GM23248 (cell line): ENCODE results near the gene CLIC2. TPM values are rescaled to one million over a fixed set of nuclear protein-coding genes. Genes with fewer than 3 reads are reported as not detected.

ENCODE experiments used
- DNase-seq: peaks from one replicate; pipeline ENCODE4 v3.0.0-alpha.2; 2015
- H2AFZ ChIP-seq: fragments of 200-600 bp; sonication (generic); 2 replicates; pipeline ENCODE4 v1.6.1; 2016; ENCODE audit warnings: antibody characterized with exemption
- H3F3A ChIP-seq: fragments of 200-600 bp; sonication (generic); 2 replicates; pipeline ENCODE4 v1.6.1; 2016; ENCODE audit warnings: mild to moderate bottlenecking, antibody characterized with exemption, mixed run types; ENCODE audit not compliant: insufficient read depth
- H3K27ac ChIP-seq: fragments of 200-600 bp; sonication (generic); 2 replicates; pipeline ENCODE4 v1.5.1; 2016; ENCODE audit warnings: mild to moderate bottlenecking
- H3K27me3 ChIP-seq: fragments of 200-600 bp; sonication (generic); replicated peaks from 2 replicates; pipeline ENCODE4 v1.6.1; 2016; ENCODE audit warnings: mild to moderate bottlenecking; ENCODE audit not compliant: insufficient read depth
- H3K36me3 ChIP-seq: fragments of 200-600 bp; sonication (generic); 2 replicates; pipeline ENCODE4 v1.6.1; 2016; ENCODE audit warnings: low read depth, mild to moderate bottlenecking
- H3K4me1 ChIP-seq: fragments of 200-600 bp; sonication (generic); 2 replicates; pipeline ENCODE4 v1.6.1; 2016; ENCODE audit warnings: mild to moderate bottlenecking; ENCODE audit not compliant: insufficient read depth
- H3K4me2 ChIP-seq: fragments of 200-600 bp; sonication (generic); one replicate; pipeline ENCODE4 v1.6.1; 2016; ENCODE audit warnings: mild to moderate bottlenecking; ENCODE audit not compliant: unreplicated experiment
- H3K4me3 ChIP-seq: fragments of 200-600 bp; sonication (generic); 2 replicates; pipeline ENCODE4 v1.5.1; 2016; ENCODE audit warnings: mild to moderate bottlenecking
- H3K79me2 ChIP-seq: fragments of 200-600 bp; sonication (generic); 2 replicates; pipeline ENCODE4 v1.6.1; 2016; ENCODE audit warnings: mild to moderate bottlenecking; ENCODE audit not compliant: insufficient read depth
- H3K9ac ChIP-seq: fragments of 200-600 bp; sonication (generic); 2 replicates; pipeline ENCODE4 v1.6.1; 2016; ENCODE audit warnings: mild to moderate bottlenecking
- H3K9me2 ChIP-seq: fragments of 200-600 bp; sonication (generic); 2 replicates; pipeline ENCODE4 v1.6.1; 2016; ENCODE audit warnings: mixed run types, mild to moderate bottlenecking, moderate library complexity; ENCODE audit not compliant: insufficient read depth
- H3K9me3 ChIP-seq: fragments of 200-600 bp; sonication (generic); one replicate; pipeline ENCODE4 v1.6.1; 2017; ENCODE audit warnings: low read depth
- H4K20me1 ChIP-seq: fragments of 200-600 bp; sonication (generic); 2 replicates; pipeline ENCODE4 v1.6.0; 2016; ENCODE audit not compliant: insufficient read depth
- EZH2 ChIP-seq: fragments of 200-600 bp; sonication (generic); IDR thresholded peaks from 2 replicates; pipeline ENCODE4 v1.6.1; 2018; ENCODE audit warnings: antibody characterized with exemption, mild to moderate bottlenecking; ENCODE audit not compliant: insufficient read depth, poor library complexity, severe bottlenecking
- EZH2phosphoT487 ChIP-seq: fragments of 200-600 bp; sonication (generic); IDR thresholded peaks from 2 replicates; pipeline ENCODE4 v1.6.1; 2018; ENCODE audit warnings: antibody characterized with exemption, moderate library complexity, mild to moderate bottlenecking, low read depth; ENCODE audit not compliant: insufficient read depth
- WGBS, 2 experiments: methylation state at CpG; one replicate each; pipeline ENCODE4 v1.1.6; 2015 to 2017; ENCODE audit warnings: low lambda C conversion rate in 2 of 2, low coverage in 1 of 2; ENCODE audit errors: missing lambda C conversion rate in 2 of 2; 5-methylcytosine and 5-hydroxymethylcytosine counted together
- in situ Hi-C: fragments of 300-500 bp; cut with MboI; formaldehyde crosslinking; loops from 2 replicates; pipeline ENCODE4 v1.15.0; 2020
- polyA plus RNA-seq: library from polyadenylated mRNA; unstranded; fragments of >200 nt; fragmentation: Nextera tagmentation; extraction: Ambion mirVana; gene quantifications from 2 replicates; pipeline ENCODE4 v1.2.1, GENCODE V29; 2016
- total RNA-seq: library from RNA; depleted of rRNA; stranded (reverse); fragments of >200 nt; shearing (Covaris generic); gene quantifications from 2 replicates; pipeline ENCODE4 v1.2.3, GENCODE V29; 2014

Gene CLIC2
- total and polyA plus RNA-seq, 2 experiments from 2014 or later = 0.11 to 0.15 TPM

DNA sequence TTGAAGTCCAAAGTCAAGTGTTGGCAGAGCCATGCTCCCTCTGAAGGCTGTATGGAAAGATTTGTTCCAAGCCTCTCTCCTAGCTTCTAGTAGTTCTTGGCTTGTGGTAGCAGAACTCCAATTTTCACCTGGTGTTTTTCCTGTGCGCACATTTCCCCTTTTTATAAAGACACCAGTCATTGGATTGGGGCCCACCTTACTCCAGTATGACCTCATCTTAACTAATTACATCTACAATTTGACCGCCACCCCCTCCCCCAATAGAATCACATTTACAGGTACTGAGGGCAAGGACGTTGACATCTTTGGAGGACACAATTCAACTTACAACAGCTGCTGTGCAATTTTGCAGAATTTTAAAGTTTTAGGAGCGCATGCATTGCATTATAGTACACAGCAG, 86.9 kb downstream of the CLIC2 start:
- H3K4me3 ChIP-seq = no peak overlapping the region
- in situ Hi-C loops = no loop called here
- H3K36me3 ChIP-seq = no peaks in the 10 kb centered on the region
- no peaks in the 10 kb centered on the region for H3K27me3 ChIP-seq
- H3K9me2 ChIP-seq = no peaks in the 10 kb centered on the region
- H3K79me2 ChIP-seq = no peaks in the 10 kb centered on the region
- no peaks in the 10 kb centered on the region for H4K20me1 ChIP-seq
- 59 to 73% methylated on average over 3 to 4 of the region's 4 CpGs for WGBS, 2 experiments
- no peak overlapping the region for H3K4me2 ChIP-seq
- DNase-seq = no peak
- no peaks in the 10 kb centered on the region for H3F3A ChIP-seq
- H3K9me3 ChIP-seq = no peaks in the 10 kb centered on the region
- no peak overlapping the region for H2AFZ ChIP-seq
- no peak overlapping the region for H3K9ac ChIP-seq
- no peaks in the 10 kb centered on the region for H3K4me1 ChIP-seq
- no peak for TF ChIP-seq EZH2phosphoT487
- no peak for TF ChIP-seq EZH2
- H3K27ac ChIP-seq = no peak overlapping the region

GRCh38 chrX:155246748-155247147, 87.7 kb downstream of the CLIC2 start:
- 100% methylated on average over 1 of the region's 1 CpG; no CpG with 5 or more reads in 1 of the 2 experiments for WGBS, 2 experiments
- Histone ChIP-seq H3K9ac (no peak overlapping the region), H3K4me3 (no peak overlapping the region), H3K9me3 (no peaks in the 10 kb centered on the region), H3K9me2 (no peaks in the 10 kb centered on the region), H3K4me1 (no peaks in the 10 kb centered on the region), H2AFZ (no peak overlapping the region), H4K20me1 (no peaks in the 10 kb centered on the region), H3K4me2 (no peak overlapping the region), H3K27me3 (no peaks in the 10 kb centered on the region), H3K79me2 (no peaks in the 10 kb centered on the region), H3K36me3 (no peaks in the 10 kb centered on the region), H3K27ac (no peak overlapping the region), H3F3A (no peaks in the 10 kb centered on the region)
- in situ Hi-C loops = no loop called here
- DNase-seq = no peak
- TF ChIP-seq EZH2phosphoT487 (no peak), EZH2 (no peak)

GRCh38 chrX:155242300-155242699, 92.1 kb downstream of the CLIC2 start:
- H3K79me2 ChIP-seq = no peaks in the 10 kb centered on the region
- no peak overlapping the region for H3K27ac ChIP-seq
- TF ChIP-seq EZH2phosphoT487 = no peak
- no peak for TF ChIP-seq EZH2
- in situ Hi-C loops = no loop called here
- H2AFZ ChIP-seq = no peak overlapping the region
- no peaks in the 10 kb centered on the region; the same call in 1 of the 2 replicates for H3K36me3 ChIP-seq
- no peak for DNase-seq
- H3K4me2 ChIP-seq = no peak overlapping the region
- WGBS, 2 experiments = 100% methylated on average over 5 of the region's 5 CpGs
- H3K9me3 ChIP-seq = no peaks in the 10 kb centered on the region
- H3K4me1 ChIP-seq = no peaks in the 10 kb centered on the region
- H4K20me1 ChIP-seq = no peaks in the 10 kb centered on the region
- no peaks in the 10 kb centered on the region for H3F3A ChIP-seq
- H3K9ac ChIP-seq = no peak overlapping the region
- no peaks in the 10 kb centered on the region for H3K27me3 ChIP-seq
- no peak overlapping the region for H3K4me3 ChIP-seq
- H3K9me2 ChIP-seq = no peaks in the 10 kb centered on the region

DNA sequence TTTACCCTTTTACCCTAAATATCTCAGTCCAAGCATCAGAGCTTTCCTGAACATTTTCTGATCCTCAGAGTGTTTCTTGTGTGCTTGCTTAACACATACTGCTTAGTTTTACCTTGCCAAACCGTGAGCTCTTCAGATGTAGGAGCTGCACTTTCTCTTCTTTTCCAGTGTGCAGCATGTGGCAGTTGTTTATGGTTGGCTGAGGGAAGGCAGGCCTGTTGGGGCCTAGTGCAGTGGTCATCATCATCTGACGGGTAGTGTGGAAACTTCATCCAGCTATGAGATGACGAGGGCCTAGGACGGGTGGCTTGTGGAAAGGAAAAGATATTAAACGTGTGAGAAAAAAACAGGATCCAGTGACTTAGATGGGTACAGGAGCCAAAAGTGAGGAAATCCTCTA, 96.7 kb downstream of the CLIC2 start:
- Histone ChIP-seq H3K27ac (no peak overlapping the region), H3K9me3 (no peaks in the 10 kb centered on the region), H3F3A (no peaks in the 10 kb centered on the region), H3K9me2 (no peaks in the 10 kb centered on the region), H3K4me3 (no peak overlapping the region), H2AFZ (no peak overlapping the region), H3K9ac (no peak overlapping the region), H3K79me2 (no peaks in the 10 kb centered on the region), H3K36me3 (no peaks in the 10 kb centered on the region; the same call in 1 of the 2 replicates), H4K20me1 (no peaks in the 10 kb centered on the region), H3K4me2 (no peak overlapping the region), H3K27me3 (no peaks in the 10 kb centered on the region), H3K4me1 (no peaks in the 10 kb centered on the region)
- no peak for DNase-seq
- no peak for TF ChIP-seq EZH2
- TF ChIP-seq EZH2phosphoT487 = no peak
- in situ Hi-C loops = no loop called here
- 96 to 99% methylated on average over 4 to 5 of the region's 5 CpGs for WGBS, 2 experiments

DNA sequence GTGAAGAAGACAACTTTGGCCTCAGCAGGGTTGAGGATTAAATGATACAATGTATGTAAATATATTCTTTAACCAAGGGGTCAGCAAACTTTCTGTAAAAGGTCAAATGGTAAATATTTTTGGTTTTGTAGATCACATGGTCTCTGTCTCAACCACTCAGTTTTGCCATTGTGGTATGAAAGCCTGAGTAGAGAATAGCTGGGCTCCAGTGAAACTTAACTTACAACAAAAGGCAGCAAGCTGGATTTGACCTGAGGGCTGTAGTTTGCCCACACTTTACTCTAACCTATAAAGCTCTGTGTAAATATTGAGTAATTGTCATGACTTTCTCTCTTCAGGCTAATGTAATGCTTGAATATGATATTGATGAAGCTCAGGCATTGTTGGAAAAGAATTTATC, 98.5 kb downstream of the CLIC2 start:
- H2AFZ ChIP-seq = no peak overlapping the region
- H3K79me2 ChIP-seq = no peaks in the 10 kb centered on the region

More for the DNA sequence above, 98.5 kb downstream of the CLIC2 start:
- no peak overlapping the region for H3K9ac ChIP-seq
- no peaks in the 10 kb centered on the region for H3K27me3 ChIP-seq
- H3K4me3 ChIP-seq = no peak overlapping the region
- no peak for DNase-seq
- no peaks in the 10 kb centered on the region for H3F3A ChIP-seq
- no peak overlapping the region for H3K27ac ChIP-seq
- no peaks in the 10 kb centered on the region for H3K4me1 ChIP-seq
- no peak overlapping the region for H3K4me2 ChIP-seq
- in situ Hi-C loops = no loop called here
- no peaks in the 10 kb centered on the region; the same call in 1 of the 2 replicates for H3K36me3 ChIP-seq
- no peaks in the 10 kb centered on the region for H3K9me3 ChIP-seq
- no peaks in the 10 kb centered on the region for H4K20me1 ChIP-seq
- TF ChIP-seq EZH2phosphoT487 (no peak), EZH2 (no peak)
- H3K9me2 ChIP-seq = no peaks in the 10 kb centered on the region
